Gastrocnemius medialis (tissue), 4 donors: ENCODE measurements around the gene FNDC4.

Source experiments
- POLR2A ChIP-seq, 2 donors: fragments of 450-650 bp; IDR thresholded peaks; one replicate each; pipeline ENCODE4 v1.6.1; 2017; ENCODE audit warnings: antibody characterized with exemption in 2 of 2, mild to moderate bottlenecking in 2 of 2, moderate library complexity in 2 of 2
- TF ChIP-seq, protein P1 (sequence below), 5 experiments: fragments of 450-650 bp in 3 of 5; fragments of 200-600 bp in 2 of 5; sonication (generic) in 2 of 5; IDR thresholded peaks in 4 of 5; conservative IDR thresholded peaks in 1 of 5; 1 replicate in 4 of 5; 2 replicates in 1 of 5; pipeline ENCODE4 v1.5.1; 2016 to 2019; ENCODE audit warnings: antibody characterized with exemption in 5 of 5, mild to moderate bottlenecking in 3 of 5, moderate library complexity in 3 of 5

GRCh38 chr2:27445155-27445554 is 49.8 kb downstream of the FNDC4 start:
- TF ChIP-seq, protein P1, sequence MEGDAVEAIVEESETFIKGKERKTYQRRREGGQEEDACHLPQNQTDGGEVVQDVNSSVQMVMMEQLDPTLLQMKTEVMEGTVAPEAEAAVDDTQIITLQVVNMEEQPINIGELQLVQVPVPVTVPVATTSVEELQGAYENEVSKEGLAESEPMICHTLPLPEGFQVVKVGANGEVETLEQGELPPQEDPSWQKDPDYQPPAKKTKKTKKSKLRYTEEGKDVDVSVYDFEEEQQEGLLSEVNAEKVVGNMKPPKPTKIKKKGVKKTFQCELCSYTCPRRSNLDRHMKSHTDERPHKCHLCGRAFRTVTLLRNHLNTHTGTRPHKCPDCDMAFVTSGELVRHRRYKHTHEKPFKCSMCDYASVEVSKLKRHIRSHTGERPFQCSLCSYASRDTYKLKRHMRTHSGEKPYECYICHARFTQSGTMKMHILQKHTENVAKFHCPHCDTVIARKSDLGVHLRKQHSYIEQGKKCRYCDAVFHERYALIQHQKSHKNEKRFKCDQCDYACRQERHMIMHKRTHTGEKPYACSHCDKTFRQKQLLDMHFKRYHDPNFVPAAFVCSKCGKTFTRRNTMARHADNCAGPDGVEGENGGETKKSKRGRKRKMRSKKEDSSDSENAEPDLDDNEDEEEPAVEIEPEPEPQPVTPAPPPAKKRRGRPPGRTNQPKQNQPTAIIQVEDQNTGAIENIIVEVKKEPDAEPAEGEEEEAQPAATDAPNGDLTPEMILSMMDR (IDR thresholded peaks at IDR 0.05 in 4 of 5, conservative IDR thresholded peaks at IDR 0.05 in 1 of 5): no peak
- TF ChIP-seq POLR2A (IDR thresholded peaks at IDR 0.05): no peak
